ENCODE data around the gene CENPO.

Gene CENPO

DNA sequence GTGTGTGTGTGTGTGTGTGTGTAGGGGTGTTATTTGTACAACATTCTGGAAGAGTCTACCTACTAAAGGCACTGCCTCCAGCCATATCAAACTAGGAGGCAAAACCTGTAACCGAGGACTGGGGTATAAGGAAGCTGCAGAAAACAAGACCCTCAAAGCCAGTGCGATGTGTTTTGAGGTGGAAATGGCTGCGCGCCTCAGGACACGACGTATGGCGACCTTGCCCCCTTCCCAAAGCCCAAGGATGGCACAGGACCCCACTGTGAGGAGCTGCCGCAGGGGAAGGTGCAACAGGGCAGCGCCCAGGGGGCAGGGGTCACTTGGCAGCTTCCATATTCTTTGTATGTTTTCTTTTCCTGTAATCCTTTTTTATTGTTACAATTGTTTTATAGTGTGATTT lies 59.8 kb downstream of the CENPO start:
- DNase-seq, result no peak
- no peak overlapping the region for H3K4me3 ChIP-seq (ENCODE audit: low read depth, low read length)
- H3K27me3 ChIP-seq (ENCODE audit: insufficient read depth, low read depth, severe bottlenecking), result no peaks in the 10 kb centered on the region
- H3K9me3 ChIP-seq (ENCODE audit: severe bottlenecking), result peaks cover 2% of the 10 kb centered on the region
- H3K27ac ChIP-seq, result no peak overlapping the region
- H3K36me3 ChIP-seq, result peaks cover 38% of the 10 kb centered on the region
- TF ChIP-seq, protein P1, sequence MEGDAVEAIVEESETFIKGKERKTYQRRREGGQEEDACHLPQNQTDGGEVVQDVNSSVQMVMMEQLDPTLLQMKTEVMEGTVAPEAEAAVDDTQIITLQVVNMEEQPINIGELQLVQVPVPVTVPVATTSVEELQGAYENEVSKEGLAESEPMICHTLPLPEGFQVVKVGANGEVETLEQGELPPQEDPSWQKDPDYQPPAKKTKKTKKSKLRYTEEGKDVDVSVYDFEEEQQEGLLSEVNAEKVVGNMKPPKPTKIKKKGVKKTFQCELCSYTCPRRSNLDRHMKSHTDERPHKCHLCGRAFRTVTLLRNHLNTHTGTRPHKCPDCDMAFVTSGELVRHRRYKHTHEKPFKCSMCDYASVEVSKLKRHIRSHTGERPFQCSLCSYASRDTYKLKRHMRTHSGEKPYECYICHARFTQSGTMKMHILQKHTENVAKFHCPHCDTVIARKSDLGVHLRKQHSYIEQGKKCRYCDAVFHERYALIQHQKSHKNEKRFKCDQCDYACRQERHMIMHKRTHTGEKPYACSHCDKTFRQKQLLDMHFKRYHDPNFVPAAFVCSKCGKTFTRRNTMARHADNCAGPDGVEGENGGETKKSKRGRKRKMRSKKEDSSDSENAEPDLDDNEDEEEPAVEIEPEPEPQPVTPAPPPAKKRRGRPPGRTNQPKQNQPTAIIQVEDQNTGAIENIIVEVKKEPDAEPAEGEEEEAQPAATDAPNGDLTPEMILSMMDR (IDR thresholded peaks at IDR 0.05; ENCODE audit: low read depth, low read length), result no peak

DNA sequence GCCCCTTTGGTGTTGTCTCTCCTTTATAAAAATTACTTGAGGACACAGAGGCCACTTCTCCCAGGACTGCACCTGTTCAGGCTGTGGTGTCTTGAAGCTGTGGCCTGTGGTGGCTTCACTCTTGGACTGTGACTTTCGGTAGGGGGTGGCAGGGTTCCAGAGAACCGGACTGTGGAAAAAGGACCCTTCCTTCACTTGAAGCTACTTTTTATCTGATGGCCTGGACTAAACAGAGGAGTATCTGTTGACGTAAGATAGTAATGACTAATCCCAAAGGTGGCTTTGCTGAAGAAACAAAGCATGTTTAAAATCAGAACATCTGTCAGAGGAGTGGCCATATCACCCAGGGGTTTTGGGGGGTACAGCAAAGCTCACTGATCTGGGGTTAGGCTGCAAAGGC lies 60.8 kb downstream of the CENPO start:
- Histone ChIP-seq H3K27me3 (ENCODE audit: insufficient read depth, low read depth, severe bottlenecking) (no peaks in the 10 kb centered on the region), H3K9me3 (ENCODE audit: severe bottlenecking) (no peaks in the 10 kb centered on the region), H3K36me3 (peaks cover 46% of the 10 kb centered on the region), H3K27ac (no peak overlapping the region), H3K4me3 (ENCODE audit: low read depth, low read length) (no peak overlapping the region)
- TF ChIP-seq, protein P1 (IDR thresholded peaks at IDR 0.05; ENCODE audit: low read depth, low read length), result no peak
- no peak for DNase-seq

DNA sequence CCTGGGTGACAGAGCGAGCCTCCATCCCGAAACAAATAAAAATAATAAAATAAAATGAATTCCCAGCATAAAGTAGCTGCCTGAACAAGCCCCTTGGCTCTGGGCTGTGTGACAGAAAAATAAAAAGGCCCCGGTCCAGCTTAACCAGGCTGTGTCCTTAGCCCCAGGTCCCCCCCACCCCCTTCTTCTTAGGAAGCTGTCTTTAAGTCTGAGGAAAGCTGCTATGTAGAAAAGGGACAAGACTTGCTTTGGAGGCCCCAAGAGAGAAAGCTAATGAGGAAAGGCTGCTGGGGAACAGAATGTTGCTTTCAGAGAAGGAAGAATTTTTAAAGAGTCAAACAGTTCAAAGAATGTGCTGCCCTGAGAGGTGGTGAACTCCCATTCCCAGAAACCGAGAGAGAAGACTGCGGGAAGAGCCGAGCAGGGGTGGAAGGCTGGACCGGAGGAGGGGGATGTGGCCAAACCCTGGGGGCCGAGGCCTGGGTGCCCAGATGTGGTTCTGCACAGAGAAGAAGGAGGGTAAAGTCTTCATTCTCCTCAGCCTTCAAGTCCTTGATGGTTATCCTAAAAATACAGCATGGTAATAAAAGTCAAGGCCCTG lies 61.9 kb downstream of the CENPO start:
- no peak overlapping the region for H3K27ac ChIP-seq
- no peak overlapping the region for H3K4me3 ChIP-seq (ENCODE audit: low read depth, low read length)
- H3K36me3 ChIP-seq, result peaks cover 55% of the 10 kb centered on the region

DNA sequence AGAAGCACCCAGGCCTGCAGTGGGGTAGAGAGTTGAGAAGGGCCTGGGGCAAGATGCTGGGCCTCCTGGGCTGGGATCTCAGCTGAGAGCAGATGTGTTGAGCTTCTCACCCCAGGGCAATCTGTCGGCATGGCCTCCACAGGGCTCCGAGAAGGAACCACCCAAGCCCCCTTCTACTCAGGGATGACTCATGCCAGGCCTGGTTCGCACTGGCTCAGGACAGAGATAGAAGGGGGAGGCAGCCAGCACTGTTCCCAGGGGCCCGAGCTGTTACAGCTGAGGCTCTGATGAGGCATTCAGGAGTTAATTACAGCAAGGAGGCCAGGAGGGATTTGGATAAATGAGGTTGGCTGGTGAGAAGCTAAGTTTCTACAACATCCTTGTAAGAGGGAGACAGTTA lies 62.5 kb downstream of the CENPO start:
- Histone ChIP-seq H3K9me3 (ENCODE audit: severe bottlenecking) (no peaks in the 10 kb centered on the region), H3K27ac (no peak overlapping the region), H3K36me3 (peaks cover 58% of the 10 kb centered on the region), H3K4me3 (ENCODE audit: low read depth, low read length) (no peak overlapping the region), H3K27me3 (ENCODE audit: insufficient read depth, low read depth, severe bottlenecking) (no peaks in the 10 kb centered on the region)
- DNase-seq, result no peak
- TF ChIP-seq, protein P1 (IDR thresholded peaks at IDR 0.05; ENCODE audit: low read depth, low read length), result no peak

More for the DNA sequence above, 61.9 kb downstream of the CENPO start:
- Histone ChIP-seq H3K9me3 (ENCODE audit: severe bottlenecking) (no peaks in the 10 kb centered on the region), H3K27me3 (ENCODE audit: insufficient read depth, low read depth, severe bottlenecking) (no peaks in the 10 kb centered on the region)
- TF ChIP-seq, protein P1 (IDR thresholded peaks at IDR 0.05; ENCODE audit: low read depth, low read length), result no peak
- DNase-seq, result no peak

DNA sequence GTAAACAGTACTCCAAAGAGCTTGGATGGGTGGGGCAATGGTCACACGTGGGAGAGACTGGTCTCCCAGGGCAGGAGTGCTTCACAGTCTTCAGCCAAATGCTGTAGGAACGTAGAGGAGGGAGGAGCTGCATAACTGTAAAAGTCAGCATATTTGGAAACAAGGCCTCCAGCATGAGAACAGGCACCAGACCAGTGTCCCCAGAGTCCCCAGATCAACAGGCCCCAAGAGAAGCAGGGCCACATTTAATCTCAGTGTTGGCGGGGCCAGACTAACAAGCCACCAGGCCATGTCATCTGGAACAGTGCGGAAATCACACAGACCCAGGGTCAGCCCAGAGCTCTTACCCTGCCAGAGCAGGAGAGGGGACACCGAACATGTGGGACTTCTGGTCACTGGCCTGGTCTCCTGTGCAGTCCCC lies 63.6 kb downstream of the CENPO start:
- no peaks in the 10 kb centered on the region for H3K27me3 ChIP-seq (ENCODE audit: insufficient read depth, low read depth, severe bottlenecking)
- DNase-seq, result no peak
- no peak overlapping the region for H3K27ac ChIP-seq
- no peaks in the 10 kb centered on the region for H3K9me3 ChIP-seq (ENCODE audit: severe bottlenecking)
- peaks cover 55% of the 10 kb centered on the region for H3K36me3 ChIP-seq
- TF ChIP-seq, protein P1 (IDR thresholded peaks at IDR 0.05; ENCODE audit: low read depth, low read length), result no peak
- H3K4me3 ChIP-seq (ENCODE audit: low read depth, low read length), result no peak overlapping the region

DNA sequence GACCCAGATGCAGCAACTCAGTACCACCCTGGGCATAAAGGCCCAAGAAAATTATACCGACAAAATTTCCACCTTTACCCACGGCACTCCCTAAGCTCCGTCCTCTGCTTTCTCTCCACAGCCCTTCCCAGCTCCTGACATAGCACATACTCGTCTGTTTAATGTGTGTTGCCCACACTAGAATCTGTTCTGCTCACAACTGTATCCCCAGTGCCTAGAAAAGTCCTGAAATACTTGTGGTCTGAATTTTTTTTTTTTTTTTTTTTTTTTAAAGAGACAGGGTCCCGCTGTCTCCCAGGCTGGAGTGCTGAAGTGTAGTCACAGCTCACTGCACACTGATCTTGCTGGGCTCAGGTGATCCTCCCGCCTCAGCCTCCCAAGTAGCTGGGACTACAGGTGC lies 64.5 kb downstream of the CENPO start:
- TF ChIP-seq, protein P1 (IDR thresholded peaks at IDR 0.05; ENCODE audit: low read depth, low read length), result no peak
- Histone ChIP-seq H3K9me3 (ENCODE audit: severe bottlenecking) (no peaks in the 10 kb centered on the region), H3K27me3 (ENCODE audit: insufficient read depth, low read depth, severe bottlenecking) (no peaks in the 10 kb centered on the region), H3K4me3 (ENCODE audit: low read depth, low read length) (no peak overlapping the region), H3K36me3 (peaks cover 53% of the 10 kb centered on the region), H3K27ac (no peak overlapping the region)
- DNase-seq, result no peak

All from WERI-Rb-1 (cell line).